ENCODE results near the gene SLC17A9.

- TF ChIP-seq CTCF (IDR thresholded peaks at IDR 0.05) (no peak), EZH2 (IDR thresholded peaks at IDR 0.05; ENCODE audit: borderline replicate concordance, insufficient read depth, low read depth, low read length, poor library complexity, severe bottlenecking) (no peak)
Observed at GRCh38 chr20:62989201-62989601, 36.7 kb downstream of the SLC17A9 start.

All from B cell (primary cell).